Inflammatory macrophage treated with lipopolysaccharide for 4 hours (primary cell): Measurements from ENCODE around the gene TMEM35A.
"Not testable (repeated sequence)": the region's sequence is repeated elsewhere in the genome, so short reads cannot be mapped to it uniquely, and the experiment has no call there.

Experiments
- DNase-seq: peaks from one replicate; pipeline ENCODE4 v3.0.0-alpha.2; 2020

The TMEM35A gene

GRCh38 chrX:101078716-101079598 lies at the start of gene TMEM35A:
TMEM35A (plus strand) TSS chrX:101078879; CDS start chrX:101079003, 124 bp downstream.
- DNase-seq: no peak

GRCh38 chrX:101029665-101030064 lies 49.0 kb upstream of the TMEM35A start:
- DNase-seq: no peak

DNA sequence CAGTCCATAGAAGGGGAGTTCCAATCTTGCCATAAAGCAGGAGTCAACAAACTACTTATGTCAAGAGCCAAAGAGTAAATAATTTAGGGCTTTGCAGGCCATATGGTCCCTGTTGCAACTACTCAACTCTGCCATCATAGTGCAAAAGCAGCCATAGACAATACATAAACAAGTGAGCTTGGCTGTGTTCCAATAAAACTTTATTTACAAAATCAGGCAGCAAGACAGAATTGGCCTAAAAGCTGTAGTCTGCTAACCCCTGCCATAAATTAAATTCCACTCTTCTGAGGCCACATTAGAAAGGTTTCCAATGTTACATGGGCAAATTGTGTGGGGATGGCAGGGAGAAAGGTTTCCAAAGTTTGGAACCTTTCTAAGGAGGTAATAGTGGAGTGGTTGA lies 41.4 kb upstream of the TMEM35A start:
- DNase-seq: no peak

GRCh38 chrX:101040197-101040596 lies 38.5 kb upstream of the TMEM35A start:
- DNase-seq: no peak

DNA sequence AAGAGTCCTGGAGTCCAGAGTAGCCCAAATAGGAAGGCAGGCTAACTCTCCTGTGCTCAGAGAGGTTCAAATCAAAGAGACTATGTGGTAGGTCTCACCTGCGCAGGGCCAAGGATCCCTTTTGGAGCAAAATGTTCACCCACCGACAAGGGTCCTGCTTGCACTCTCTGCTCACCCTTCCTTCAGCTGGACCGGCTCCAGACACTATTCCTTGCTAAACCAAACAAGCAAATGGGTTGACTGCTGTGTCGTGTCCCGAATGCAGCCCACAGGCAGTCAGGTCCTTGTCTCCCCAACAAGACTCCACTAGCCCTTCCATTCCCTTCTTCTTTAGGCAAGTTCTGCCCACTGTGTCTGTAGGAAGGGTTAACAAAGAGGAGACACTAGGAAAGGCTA lies 27.5 kb upstream of the TMEM35A start:
- DNase-seq: no peak

DNA sequence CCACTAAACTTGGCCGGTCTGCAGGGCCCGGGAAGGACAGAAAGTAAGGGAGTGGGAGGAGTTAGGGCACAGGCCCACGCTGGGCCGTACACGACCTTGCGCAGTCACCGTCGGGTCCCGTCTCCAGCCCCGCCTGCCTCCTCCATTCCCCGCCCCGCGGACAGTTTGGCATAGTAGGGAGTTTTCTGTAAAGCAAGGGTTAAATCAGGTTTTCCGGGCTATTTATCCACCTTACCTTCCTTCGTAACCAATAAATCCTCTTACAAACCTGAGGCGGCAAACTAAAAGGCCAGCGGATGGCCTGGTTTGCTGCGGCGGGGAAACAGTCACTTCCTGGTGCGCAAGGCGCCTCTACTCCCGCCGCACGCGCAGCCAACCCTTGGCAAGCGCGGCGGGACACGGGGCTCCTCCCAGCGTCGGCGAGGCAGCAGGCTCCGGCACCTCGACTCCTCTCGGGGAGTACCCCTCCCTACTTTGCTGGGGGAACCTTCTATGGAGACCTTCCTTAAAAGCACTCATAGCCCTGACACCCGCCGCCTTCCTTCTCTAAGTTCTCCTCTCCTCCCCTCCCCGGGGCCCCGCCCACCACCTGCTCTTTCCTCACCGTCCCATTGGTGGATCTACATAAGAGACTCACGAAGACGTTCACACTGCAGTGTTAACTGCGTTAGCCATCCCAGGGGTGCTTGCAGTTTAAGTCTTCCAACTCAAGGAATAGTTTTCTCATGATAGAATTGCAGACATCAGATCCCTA lies 27.0 kb upstream of the TMEM35A start, which contains the start of gene TRMT2B:
TRMT2B (minus strand) TSS at position 563 of the 754 bp plus-strand sequence. CDS start 9,822 bp downstream, outside the sequence.
- DNase-seq: peak; percentile 74

GRCh38 chrX:101056551-101056950 lies 22.1 kb upstream of the TMEM35A start:
- DNase-seq: not testable (repeated sequence)

GRCh38 chrX:101057093-101057714 lies 21.5 kb upstream of the TMEM35A start:
- peak; percentile 32 for DNase-seq

DNA sequence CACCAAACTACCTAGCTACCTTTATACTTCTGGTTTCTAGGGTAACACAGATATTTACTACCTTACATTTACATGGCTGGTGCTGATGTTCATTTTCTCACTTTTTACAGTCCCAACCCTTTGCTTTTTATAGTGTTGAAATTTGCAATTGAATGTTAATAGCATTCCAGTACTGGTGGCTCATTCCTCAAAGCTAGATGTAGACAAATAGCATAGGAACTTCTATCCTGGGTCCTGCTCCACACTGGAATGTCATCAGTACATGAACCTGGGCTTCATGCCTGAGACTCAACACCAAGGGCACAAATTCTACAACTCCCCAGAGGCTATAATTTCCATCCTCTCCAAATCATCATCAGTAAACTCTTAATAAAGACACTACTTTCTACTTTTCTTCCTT lies 16.5 kb upstream of the TMEM35A start:
- DNase-seq: no peak

DNA sequence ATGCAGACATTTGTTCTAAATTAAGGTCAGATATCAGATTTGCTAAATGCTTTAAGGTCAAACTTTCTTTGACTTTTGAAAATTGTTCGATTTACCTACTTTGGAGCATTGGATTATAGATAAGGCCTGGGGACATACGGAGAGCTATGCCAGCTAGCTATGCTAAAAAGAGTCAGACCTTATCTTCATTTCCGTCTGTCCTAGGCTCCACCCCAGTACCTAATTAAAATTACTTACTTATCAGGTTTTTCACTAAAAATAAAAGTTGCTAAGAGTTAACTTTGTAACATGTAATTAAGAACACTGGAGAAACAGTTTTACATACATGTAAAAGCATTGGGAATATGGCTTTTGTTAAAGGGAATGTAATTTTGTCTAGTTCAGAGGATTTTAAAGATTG lies 7.1 kb upstream of the TMEM35A start:
- DNase-seq: no peak

DNA sequence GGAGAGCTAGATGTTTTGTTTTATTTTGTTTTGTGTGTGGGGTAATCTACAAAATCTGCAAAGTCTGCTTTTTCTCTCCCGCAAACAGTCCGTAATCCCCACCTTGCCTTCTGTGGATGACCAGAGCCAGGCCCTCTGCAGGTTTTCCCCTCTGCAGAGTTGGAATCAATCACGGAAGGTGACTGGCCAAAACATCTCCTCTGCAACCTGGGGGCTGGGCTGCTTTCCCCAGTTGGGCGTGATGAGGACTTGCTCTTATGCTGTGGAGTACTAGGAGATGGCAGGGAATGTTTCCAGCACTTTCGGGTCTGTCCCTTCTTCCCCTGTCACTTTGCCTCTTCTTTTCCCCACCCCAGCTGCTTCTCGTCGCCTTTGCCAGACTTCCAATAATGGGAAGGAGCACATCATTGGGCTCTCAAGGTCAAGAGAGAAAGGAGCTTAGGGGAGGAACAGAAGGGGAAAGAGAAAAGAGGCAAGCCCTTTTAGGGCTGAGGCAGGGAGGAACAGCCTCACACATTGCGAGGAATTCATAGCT lies 1.1 kb downstream of the TMEM35A start:
- DNase-seq: no peak

- no peak for DNase-seq
Measured at GRCh38 chrX:101080326-101081124, 1.8 kb downstream of the TMEM35A start.

GRCh38 chrX:101081231-101081630 lies 2.6 kb downstream of the TMEM35A start:
- no peak for DNase-seq

GRCh38 chrX:101091817-101092216 lies 13.1 kb downstream of the TMEM35A start:
- DNase-seq: no peak

DNA sequence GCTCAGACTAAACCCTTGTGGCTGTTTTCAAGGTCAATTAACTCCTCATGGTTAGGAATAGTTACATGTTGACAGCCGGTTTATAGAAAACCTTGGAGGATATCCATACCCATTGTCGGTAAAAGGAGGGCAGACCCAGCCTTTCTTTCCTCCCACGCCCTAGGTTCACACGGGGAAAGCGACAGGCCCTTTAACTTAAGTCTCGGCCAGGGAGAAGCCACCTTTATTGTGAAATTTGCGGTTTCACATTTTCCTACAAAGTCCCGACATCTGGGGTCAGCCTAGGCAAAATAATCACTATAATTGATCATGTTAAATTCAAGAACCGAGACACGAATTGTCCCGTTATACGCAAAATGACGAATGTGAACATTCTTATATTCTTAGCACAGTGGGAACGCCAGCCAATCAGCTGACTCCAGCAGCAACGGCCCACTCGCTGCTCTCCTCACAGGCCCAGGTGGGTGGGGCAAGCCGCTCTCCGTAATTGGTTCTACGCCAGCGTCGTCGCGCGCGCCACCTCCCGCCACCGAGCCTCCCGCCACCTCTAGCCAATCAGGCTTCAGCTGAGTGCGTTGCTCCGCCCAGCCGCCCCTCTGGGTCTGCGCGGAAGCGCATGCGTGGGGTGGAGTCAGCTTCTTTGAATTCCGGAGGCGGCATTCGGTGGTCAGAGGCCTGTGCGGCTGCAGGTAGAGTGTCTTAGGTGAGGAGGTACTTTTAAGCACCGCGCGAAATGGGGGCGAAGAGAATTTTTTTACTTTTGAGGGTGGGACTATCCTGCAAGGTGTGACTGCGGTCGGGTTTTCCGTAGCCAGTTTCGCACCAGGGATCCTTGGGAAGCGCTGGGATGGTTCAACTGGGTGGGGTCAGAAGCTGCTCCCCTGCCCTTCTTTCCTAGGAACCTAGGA lies 19.1 kb downstream of the TMEM35A start, which contains the start of gene CENPI:
CENPI (plus strand) TSS at position 659 of the 908 bp plus-strand sequence. CDS start 2,867 bp downstream, outside the sequence.
- DNase-seq: peak; percentile 93

DNA sequence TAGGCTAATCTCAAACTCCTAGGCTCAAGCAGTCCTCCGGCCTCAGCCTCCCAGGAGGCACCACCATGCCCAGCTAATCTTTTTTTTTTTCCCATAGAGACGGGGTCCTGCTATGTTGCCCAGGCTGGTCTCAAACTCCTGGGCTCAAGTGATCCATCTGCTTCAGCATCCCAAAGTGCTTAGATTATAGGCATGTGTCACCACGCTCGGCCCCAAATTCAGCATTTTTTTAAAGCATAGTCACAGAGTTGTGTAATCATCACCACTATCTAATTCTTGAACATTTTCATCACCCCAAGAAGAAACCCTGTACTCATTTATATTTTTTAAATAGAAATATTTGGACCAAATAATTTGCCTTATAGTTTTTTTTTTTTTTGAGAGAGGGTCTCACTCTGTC lies 29.6 kb downstream of the TMEM35A start:
- DNase-seq: no peak

- no peak for DNase-seq
Measured at GRCh38 chrX:101117701-101118100, 39.0 kb downstream of the TMEM35A start.

DNA sequence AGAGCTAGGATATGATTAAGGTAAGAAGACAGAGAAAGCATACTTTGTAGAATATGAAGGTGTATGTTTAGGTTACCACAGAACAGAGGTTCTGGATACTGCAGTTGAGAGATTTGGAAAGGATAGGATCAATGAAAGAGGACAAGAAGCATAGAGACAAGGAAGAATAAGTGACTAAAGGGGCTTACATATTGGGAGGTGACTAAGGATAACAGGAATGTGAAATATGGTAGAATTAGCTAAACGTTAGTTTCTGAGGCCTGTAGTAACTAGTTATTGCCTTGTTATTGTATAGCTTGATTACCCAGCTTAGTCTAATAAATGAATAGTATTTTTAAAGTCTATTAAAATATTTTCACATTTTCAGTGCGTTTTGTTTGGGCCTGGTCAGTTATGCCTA lies 57.6 kb downstream of the TMEM35A start:
- DNase-seq: no peak
